AG09309 (cell line): ENCODE data around the gene SPATS2.

ENCODE experiments used
- DNase-seq: peaks from one replicate; pipeline ENCODE4 v3.0.0-alpha.2; 2010; ENCODE audit warnings: low read depth
- H3K4me3 ChIP-seq: 2 replicates; pipeline ENCODE4 v1.5.1; 2011; ENCODE audit warnings: mild to moderate bottlenecking, low read depth, low read length, moderate library complexity; ENCODE audit not compliant: control insufficient read depth
- TF ChIP-seq, protein P1 (sequence below): IDR thresholded peaks from 2 replicates; pipeline ENCODE4 v1.5.1; 2011; ENCODE audit warnings: mild to moderate bottlenecking, low read depth, low read length, inconsistent platforms; ENCODE audit not compliant: insufficient read depth, control insufficient read depth; ENCODE audit errors: missing control alignments

Gene SPATS2

DNA sequence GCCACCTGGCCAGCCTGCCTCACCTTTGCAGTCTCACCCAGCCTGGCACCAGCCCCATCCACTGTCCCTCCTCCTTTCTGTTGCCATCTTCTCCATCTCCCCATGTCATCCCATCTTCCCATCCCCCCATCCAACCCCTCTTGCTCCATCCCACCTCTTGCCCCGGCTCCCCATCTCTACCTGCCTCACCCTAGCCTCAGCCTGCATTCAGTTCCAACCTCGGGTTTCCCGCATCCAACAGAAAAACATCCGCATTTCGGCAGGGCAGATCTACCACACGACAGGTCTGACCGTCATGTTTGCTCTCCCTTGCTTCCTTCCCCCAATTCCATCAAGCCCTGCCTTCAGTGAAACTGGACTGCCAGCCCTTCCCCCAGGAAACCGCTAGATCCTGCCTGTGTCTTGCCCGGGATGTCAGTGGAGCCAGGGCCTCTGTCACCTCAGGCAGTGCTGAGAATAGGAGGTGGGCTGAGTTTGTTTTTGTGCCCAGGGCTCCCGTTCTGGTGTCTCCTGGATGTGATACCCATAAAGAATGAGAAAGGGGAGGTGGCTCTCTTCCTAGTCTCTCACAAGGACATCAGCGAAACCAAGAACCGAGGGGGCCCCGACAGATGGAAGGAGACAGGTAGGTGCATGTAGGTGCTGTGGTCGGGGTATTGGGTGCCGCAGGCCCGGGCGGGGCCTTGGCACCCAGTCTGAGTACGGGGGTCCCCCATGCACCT lies 174.0 kb downstream of the SPATS2 start:
- H3K4me3 ChIP-seq = no peak overlapping the region
- TF ChIP-seq, protein P1, sequence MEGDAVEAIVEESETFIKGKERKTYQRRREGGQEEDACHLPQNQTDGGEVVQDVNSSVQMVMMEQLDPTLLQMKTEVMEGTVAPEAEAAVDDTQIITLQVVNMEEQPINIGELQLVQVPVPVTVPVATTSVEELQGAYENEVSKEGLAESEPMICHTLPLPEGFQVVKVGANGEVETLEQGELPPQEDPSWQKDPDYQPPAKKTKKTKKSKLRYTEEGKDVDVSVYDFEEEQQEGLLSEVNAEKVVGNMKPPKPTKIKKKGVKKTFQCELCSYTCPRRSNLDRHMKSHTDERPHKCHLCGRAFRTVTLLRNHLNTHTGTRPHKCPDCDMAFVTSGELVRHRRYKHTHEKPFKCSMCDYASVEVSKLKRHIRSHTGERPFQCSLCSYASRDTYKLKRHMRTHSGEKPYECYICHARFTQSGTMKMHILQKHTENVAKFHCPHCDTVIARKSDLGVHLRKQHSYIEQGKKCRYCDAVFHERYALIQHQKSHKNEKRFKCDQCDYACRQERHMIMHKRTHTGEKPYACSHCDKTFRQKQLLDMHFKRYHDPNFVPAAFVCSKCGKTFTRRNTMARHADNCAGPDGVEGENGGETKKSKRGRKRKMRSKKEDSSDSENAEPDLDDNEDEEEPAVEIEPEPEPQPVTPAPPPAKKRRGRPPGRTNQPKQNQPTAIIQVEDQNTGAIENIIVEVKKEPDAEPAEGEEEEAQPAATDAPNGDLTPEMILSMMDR = no peak
- DNase-seq = no peak

DNA sequence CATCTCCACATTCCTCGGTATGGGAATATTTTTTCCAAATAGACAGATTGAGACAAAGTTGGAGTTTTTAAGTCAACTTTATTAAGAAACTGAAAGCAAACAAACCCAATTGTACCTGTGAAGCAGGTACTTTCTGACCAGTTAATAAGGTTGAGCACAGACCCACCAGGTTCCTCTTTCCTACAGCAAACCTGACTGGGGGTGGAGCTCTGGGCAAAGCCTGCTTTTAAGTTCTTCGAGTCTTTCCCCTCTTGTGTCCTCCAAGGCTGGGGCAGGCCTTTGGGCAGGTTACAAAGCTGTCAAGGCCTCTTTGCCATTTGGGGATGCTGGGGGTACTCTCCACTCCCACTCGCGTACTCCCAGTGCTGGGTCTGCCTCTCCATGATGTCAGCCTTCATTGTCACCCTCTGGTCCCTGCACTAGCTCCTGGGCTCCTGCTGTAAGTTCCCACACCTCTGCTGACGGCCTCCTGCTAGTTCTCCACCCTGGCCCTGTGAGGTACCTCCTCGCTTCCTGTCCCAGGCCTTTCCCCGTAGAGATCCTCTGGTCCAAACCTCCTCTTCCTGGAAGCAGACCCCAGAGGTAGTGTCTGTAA lies 174.7 kb downstream of the SPATS2 start:
- TF ChIP-seq, protein P1 = no peak

DNA sequence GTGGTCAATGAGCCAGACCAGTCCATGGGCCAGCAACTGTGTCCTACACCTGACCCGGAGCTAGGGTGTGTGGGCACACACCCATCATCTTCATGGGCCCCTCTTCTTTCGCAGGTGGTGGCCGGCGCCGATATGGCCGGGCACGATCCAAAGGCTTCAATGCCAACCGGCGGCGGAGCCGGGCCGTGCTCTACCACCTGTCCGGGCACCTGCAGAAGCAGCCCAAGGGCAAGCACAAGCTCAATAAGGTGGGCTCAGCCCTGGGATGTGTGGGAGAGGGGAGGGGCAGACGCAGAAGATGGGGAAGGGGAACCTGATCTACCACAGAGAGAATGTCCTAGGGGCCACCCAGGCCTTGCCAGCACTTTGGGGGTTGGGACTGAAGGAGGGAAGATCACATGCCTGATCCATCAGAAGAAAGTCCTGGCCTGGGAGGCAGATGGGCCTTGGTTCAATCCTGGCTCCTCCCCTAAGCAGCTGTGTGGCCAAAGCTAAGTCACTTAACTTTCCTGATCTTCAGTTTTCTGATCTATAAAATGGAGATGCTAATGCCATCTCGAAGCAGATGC lies 175.4 kb downstream of the SPATS2 start:
- no peak for DNase-seq
- TF ChIP-seq, protein P1 = no peak
- no peak overlapping the region for H3K4me3 ChIP-seq

More for the DNA sequence above, 174.7 kb downstream of the SPATS2 start:
- DNase-seq = no peak
- H3K4me3 ChIP-seq = no peak overlapping the region

DNA sequence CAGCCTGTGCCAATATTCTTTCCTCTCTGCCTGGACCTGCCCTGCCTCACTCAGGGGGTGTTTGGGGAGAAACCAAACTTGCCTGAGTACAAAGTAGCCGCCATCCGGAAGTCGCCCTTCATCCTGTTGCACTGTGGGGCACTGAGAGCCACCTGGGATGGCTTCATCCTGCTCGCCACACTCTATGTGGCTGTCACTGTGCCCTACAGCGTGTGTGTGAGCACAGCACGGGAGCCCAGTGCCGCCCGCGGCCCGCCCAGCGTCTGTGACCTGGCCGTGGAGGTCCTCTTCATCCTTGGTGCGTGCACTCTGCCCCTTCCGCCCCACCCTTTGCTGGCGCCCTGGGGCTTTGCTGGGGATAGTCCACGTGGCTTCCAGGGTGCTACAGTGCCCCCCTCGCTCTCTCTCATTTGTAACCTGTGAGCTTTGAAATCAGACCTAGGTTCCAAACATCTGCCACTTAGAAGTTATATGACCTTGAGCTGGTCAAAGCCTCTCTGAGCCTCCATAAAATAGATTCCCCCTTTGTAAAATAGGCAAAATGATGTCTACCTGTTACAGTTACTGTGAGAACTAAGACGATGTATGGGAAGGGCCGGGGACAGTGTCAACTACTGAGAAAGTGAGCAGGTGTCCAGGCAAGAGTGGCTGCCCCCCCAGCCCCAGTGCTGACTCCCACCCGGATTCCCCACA lies 176.1 kb downstream of the SPATS2 start:
- H3K4me3 ChIP-seq = no peak overlapping the region
- no peak for DNase-seq
- TF ChIP-seq, protein P1 = no peak

DNA sequence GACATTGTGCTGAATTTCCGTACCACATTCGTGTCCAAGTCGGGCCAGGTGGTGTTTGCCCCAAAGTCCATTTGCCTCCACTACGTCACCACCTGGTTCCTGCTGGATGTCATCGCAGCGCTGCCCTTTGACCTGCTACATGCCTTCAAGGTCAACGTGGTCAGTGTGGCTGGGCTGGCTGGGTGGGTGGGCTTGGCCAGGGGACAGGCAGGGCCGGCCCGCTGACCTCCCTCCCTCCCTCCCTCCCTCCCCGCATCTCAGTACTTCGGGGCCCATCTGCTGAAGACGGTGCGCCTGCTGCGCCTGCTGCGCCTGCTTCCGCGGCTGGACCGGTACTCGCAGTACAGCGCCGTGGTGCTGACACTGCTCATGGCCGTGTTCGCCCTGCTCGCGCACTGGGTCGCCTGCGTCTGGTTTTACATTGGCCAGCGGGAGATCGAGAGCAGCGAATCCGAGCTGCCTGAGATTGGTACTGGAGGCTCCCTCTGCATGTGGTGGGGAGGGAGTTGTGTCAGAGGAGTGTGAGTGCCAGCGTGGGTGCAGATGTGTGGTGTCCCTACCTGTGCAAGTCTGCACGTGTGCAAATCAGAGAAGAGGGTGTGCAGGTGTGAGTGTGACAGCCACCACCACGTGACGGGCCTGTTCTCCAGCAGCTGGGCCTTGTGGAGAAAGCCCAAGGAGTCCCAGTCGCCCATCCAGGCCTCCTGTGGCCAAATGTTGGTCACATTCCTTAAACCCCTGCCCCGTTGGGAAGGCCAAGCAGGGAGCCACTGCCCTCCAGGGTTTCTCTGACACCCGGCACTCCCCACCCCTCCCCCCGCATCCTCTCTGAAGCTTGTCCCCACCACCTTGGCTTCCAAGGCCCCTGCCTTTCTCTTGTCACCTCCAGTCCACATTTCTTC lies 176.9 kb downstream of the SPATS2 start:
- no peak overlapping the region for H3K4me3 ChIP-seq
- TF ChIP-seq, protein P1 = no peak
- DNase-seq = no peak

DNA sequence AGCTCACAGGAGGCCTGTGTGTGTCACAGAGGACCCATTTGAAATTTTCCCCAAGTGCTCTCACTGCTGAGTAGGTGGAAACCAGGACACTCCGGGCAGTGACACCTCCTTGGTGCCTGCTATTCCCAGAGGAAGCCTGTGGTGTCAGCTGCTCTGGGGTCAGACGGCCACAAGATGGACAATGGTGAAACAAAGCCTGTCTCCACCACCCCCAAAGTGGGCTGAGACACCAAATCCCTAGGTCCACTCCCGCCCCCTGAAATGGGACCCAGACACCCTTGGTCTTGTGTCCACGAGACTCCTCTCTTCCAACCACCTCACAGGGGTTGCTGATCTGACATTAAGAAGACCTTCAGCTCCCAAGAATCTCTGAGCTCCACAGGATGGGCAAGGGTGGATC lies 178.6 kb downstream of the SPATS2 start:
- no peak overlapping the region for H3K4me3 ChIP-seq
- TF ChIP-seq, protein P1 = no peak

More for the DNA sequence above, 178.6 kb downstream of the SPATS2 start:
- no peak for DNase-seq
